WERI-Rb-1 (cell line): ENCODE measurements around the gene FAM184B.

Experiments
- DNase-seq: peaks from one replicate; pipeline ENCODE4 v3.0.0-alpha.2; 2020
- H3K27ac ChIP-seq: fragments of 250-450 bp; sonication (Bioruptor Pico); 2 replicates; pipeline ENCODE4 v1.5.1; 2020; ENCODE audit warnings: mild to moderate bottlenecking, moderate library complexity
- H3K27me3 ChIP-seq: fragments of 250-450 bp; sonication (Bioruptor Pico); 2 replicates; pipeline ENCODE4 v1.5.1; 2021; ENCODE audit warnings: mild to moderate bottlenecking, low read depth, moderate library complexity; ENCODE audit not compliant: insufficient read depth, severe bottlenecking
- H3K36me3 ChIP-seq: fragments of 250-450 bp; sonication (Bioruptor Pico); 2 replicates; pipeline ENCODE4 v1.5.1; 2020; ENCODE audit warnings: mild to moderate bottlenecking, moderate library complexity
- H3K4me3 ChIP-seq: 2 replicates; pipeline ENCODE4 v1.5.1; 2011; ENCODE audit warnings: low read depth, mild to moderate bottlenecking, control low read depth, low read length
- H3K9me3 ChIP-seq: fragments of 250-450 bp; sonication (Bioruptor Pico); 2 replicates; pipeline ENCODE4 v1.5.1; 2021; ENCODE audit warnings: mild to moderate bottlenecking, moderate library complexity; ENCODE audit not compliant: severe bottlenecking
- CTCF ChIP-seq: IDR thresholded peaks from 2 replicates; pipeline ENCODE4 v1.5.1; 2011; ENCODE audit warnings: low read depth, mild to moderate bottlenecking, control low read depth, inconsistent platforms, low read length

The FAM184B gene

GRCh38 chr4:17587094-17587822, 194.2 kb downstream of the FAM184B start:
- no peak overlapping the region for H3K27ac ChIP-seq
- peaks cover 69% of the 10 kb centered on the region for H3K36me3 ChIP-seq
- H3K9me3 ChIP-seq: no peaks in the 10 kb centered on the region
- DNase-seq: no peak
- H3K27me3 ChIP-seq: no peaks in the 10 kb centered on the region
- no peak for TF ChIP-seq CTCF
- no peak overlapping the region for H3K4me3 ChIP-seq

- no peaks in the 10 kb centered on the region for H3K27me3 ChIP-seq
- TF ChIP-seq CTCF: no peak
- DNase-seq: no peak
- no peak overlapping the region for H3K27ac ChIP-seq
- H3K4me3 ChIP-seq: no peak overlapping the region
- peaks cover 83% of the 10 kb centered on the region for H3K36me3 ChIP-seq
- no peaks in the 10 kb centered on the region for H3K9me3 ChIP-seq
Observed at GRCh38 chr4:17584521-17585213, 196.8 kb downstream of the FAM184B start.

GRCh38 chr4:17583941-17584340, 197.5 kb downstream of the FAM184B start:
- H3K36me3 ChIP-seq: peaks cover 76% of the 10 kb centered on the region
- no peak for TF ChIP-seq CTCF
- H3K9me3 ChIP-seq: no peaks in the 10 kb centered on the region

GRCh38 chr4:17583276-17583675, 198.1 kb downstream of the FAM184B start:
- peaks cover 70% of the 10 kb centered on the region for H3K36me3 ChIP-seq

More at GRCh38 chr4:17583941-17584340, 197.5 kb downstream of the FAM184B start:
- no peak overlapping the region for H3K4me3 ChIP-seq
- no peak overlapping the region for H3K27ac ChIP-seq
- no peaks in the 10 kb centered on the region for H3K27me3 ChIP-seq
- no peak for DNase-seq

GRCh38 chr4:17580969-17581368, 200.5 kb downstream of the FAM184B start:
- no peak overlapping the region for H3K27ac ChIP-seq
- DNase-seq: no peak
- peaks cover 57% of the 10 kb centered on the region for H3K36me3 ChIP-seq

More at GRCh38 chr4:17583276-17583675, 198.1 kb downstream of the FAM184B start:
- no peak overlapping the region for H3K27ac ChIP-seq
- no peak for DNase-seq
- no peaks in the 10 kb centered on the region for H3K9me3 ChIP-seq
- no peak for TF ChIP-seq CTCF
- no peak overlapping the region for H3K4me3 ChIP-seq
- H3K27me3 ChIP-seq: no peaks in the 10 kb centered on the region

More at GRCh38 chr4:17580969-17581368, 200.5 kb downstream of the FAM184B start:
- no peak overlapping the region for H3K4me3 ChIP-seq
- no peaks in the 10 kb centered on the region for H3K27me3 ChIP-seq
- H3K9me3 ChIP-seq: no peaks in the 10 kb centered on the region
- TF ChIP-seq CTCF: no peak
